Breast epithelium (tissue), 3 donors: ENCODE results near the gene KLHL29.

Source experiments
- POLR2A ChIP-seq: fragments of 450-650 bp; IDR thresholded peaks from one replicate; pipeline ENCODE4 v1.6.1; 2016; ENCODE audit warnings: antibody characterized with exemption, mild to moderate bottlenecking, moderate library complexity
- POLR2AphosphoS5 ChIP-seq, 3 donors: sonication (generic); formaldehyde crosslinking; IDR thresholded peaks; one replicate each; pipeline ENCODE4 v1.6.1; 2017; ENCODE audit warnings: antibody characterized with exemption in 3 of 3
- TF ChIP-seq, protein P1 (sequence below), 3 donors: fragments of 450-650 bp; IDR thresholded peaks; one replicate each; pipeline ENCODE4 v1.5.1; 2016 to 2017; ENCODE audit warnings: antibody characterized with exemption in 3 of 3, mild to moderate bottlenecking in 3 of 3, moderate library complexity in 3 of 3

DNA sequence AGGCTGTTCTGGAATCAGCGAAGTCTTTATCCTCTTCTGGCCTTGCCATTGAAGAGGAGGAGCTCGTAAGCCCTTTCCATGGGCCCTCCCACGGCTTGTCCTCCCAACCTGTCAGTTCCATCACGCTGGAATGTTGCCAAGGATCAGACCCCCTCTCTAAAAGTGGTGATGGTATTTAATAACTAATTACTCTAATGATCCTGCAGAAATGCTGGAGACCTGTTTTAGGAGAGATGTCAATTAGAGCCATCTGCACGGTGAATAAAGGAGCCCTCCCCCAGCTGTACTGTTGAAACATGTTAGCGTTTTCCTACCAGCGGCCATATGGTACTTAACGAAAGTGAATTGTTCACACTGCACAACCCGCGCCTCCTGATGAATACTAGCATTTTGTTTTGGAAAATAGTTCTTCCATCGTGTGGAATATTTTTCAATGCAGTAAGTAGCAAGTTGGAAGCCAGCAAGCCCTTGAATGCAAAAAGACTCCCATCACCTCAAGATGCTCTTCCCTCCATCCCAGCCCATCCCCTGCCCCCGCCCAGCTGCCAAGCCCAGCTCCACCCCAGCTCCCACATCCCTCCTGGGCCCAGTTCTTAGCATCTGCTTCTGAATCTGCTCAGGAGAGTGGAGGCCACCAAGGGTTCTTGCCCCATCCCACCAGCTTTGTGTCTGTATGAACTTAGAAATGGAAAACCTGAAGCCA lies 145.4 kb downstream of the KLHL29 start:
- TF ChIP-seq, protein P1, sequence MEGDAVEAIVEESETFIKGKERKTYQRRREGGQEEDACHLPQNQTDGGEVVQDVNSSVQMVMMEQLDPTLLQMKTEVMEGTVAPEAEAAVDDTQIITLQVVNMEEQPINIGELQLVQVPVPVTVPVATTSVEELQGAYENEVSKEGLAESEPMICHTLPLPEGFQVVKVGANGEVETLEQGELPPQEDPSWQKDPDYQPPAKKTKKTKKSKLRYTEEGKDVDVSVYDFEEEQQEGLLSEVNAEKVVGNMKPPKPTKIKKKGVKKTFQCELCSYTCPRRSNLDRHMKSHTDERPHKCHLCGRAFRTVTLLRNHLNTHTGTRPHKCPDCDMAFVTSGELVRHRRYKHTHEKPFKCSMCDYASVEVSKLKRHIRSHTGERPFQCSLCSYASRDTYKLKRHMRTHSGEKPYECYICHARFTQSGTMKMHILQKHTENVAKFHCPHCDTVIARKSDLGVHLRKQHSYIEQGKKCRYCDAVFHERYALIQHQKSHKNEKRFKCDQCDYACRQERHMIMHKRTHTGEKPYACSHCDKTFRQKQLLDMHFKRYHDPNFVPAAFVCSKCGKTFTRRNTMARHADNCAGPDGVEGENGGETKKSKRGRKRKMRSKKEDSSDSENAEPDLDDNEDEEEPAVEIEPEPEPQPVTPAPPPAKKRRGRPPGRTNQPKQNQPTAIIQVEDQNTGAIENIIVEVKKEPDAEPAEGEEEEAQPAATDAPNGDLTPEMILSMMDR (IDR thresholded peaks at IDR 0.05) = no peak
- no peak for TF ChIP-seq POLR2AphosphoS5 (IDR thresholded peaks at IDR 0.05)
- TF ChIP-seq POLR2A = no peak
